ENCODE measurements around the gene SMIM28.
"Not testable (repeated sequence)": the region's sequence is repeated elsewhere in the genome, so short reads cannot be mapped to it uniquely, and the experiment has no call there.

SMIM28 gene

GRCh38 chr6:138346302-138347195, 31.2 kb upstream of the SMIM28 start:
- no peak for TF ChIP-seq CTCF (IDR thresholded peaks at IDR 0.05)
- no peak for DNase-seq (ENCODE audit: low spot score)
- Histone ChIP-seq H3K27ac (no peak overlapping the region), H3K4me3 (no peak overlapping the region)

- no peak overlapping the region for H3K4me3 ChIP-seq
- DNase-seq (ENCODE audit: low spot score) = no peak
- TF ChIP-seq CTCF (IDR thresholded peaks at IDR 0.05) = no peak
- no peak overlapping the region for H3K27ac ChIP-seq
These were observed 29.8 kb upstream of the SMIM28 start for GRCh38 chr6:138347864-138348263.

- H3K4me3 ChIP-seq = no peak overlapping the region
- no peak for TF ChIP-seq CTCF (IDR thresholded peaks at IDR 0.05)
- H3K27ac ChIP-seq = no peak overlapping the region
- DNase-seq (ENCODE audit: low spot score) = no peak
These were observed 27.8 kb upstream of the SMIM28 start for GRCh38 chr6:138349891-138350290.

- Histone ChIP-seq H3K27ac (no peak overlapping the region), H3K4me3 (no peak overlapping the region)
- TF ChIP-seq CTCF (IDR thresholded peaks at IDR 0.05) = no peak
- no peak for DNase-seq (ENCODE audit: low spot score)
These were observed 19.8 kb upstream of the SMIM28 start for GRCh38 chr6:138357928-138358327.

DNA sequence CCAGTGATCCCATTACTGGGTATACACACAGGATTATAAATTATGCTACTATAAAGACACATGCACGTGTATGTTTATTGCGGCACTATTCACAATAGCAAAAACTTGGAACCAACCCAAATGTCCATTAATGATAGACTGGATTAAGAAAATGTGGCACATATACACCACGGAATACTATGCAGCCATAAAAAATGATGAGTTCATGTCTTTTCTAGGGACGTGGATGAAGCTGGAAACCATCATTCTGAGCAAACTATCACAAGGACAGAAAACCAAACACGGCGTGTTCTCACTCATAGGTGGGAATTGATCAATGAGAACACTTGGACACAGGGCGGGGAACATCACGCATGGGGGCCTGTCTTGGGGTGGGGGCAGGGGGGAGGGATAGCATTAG, 9.0 kb upstream of the SMIM28 start:
- not testable (repeated sequence) for H3K4me3 ChIP-seq; H3K27ac ChIP-seq; DNase-seq (ENCODE audit: low spot score)

DNA sequence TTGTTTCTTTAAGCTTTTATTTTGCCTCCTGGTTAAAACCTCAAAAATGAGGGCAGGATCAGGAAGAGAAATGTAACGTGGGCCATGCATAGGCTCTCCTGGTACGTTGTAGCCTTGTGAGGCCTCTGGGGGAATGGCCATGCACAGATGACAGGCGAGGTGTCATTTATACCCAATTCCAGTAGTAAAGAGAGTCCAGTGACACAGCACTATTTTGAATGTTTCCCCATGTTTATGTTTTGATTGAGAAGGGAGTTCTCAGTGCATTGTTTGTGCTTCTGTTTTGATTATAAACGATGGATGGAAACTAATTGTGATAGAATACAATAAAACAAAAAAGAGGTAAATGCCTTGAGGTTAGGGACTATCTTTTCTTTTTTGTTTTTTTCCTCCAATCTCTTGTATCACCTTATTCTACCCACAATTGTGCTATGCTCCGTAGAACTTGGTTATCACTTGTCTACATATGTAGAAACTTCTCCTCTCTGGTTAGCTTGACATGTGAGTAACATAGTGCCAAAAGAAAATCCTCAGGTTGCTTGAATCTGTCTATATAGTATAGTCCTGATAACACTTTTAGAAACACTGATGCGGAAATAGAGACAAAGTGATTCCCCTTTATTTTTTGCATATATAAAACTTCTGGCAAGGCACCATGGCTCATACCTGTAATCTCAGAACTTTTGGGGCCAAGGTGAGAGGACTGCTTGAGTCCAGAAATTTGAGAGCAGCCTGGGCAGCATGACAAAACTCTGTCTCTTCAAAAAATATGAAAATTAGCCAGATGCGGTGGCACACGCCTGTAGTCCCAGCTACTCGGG, 6.9 kb upstream of the SMIM28 start:
- H3K27ac ChIP-seq = no peak overlapping the region
- DNase-seq (ENCODE audit: low spot score) = no peak
- no peak for TF ChIP-seq CTCF (IDR thresholded peaks at IDR 0.05)
- no peak overlapping the region for H3K4me3 ChIP-seq

- DNase-seq (ENCODE audit: low spot score) = no peak
- no peak overlapping the region for H3K4me3 ChIP-seq
- no peak overlapping the region for H3K27ac ChIP-seq
- no peak for TF ChIP-seq CTCF (IDR thresholded peaks at IDR 0.05)
These were observed 6.3 kb upstream of the SMIM28 start for GRCh38 chr6:138371452-138371711.

Data from coronary artery (tissue), 2 donors.